Stimulated activated CD4-positive, alpha-beta T cell treated with anti-CD3 and anti-CD28 coated beads, Interleukin-12 subunit alpha, Interleukin-12 subunit beta, amount 100 ng/mL, for 48 hours (primary cell): Measurements from ENCODE around the gene ZNF362.

ENCODE experiments used
- DNase-seq, 3 donors: peaks; one replicate each; pipeline ENCODE4 v3.0.0-alpha.2; 2020; ENCODE audit warnings: low read depth in 2 of 3, low spot score in 1 of 3

Gene ZNF362

DNA sequence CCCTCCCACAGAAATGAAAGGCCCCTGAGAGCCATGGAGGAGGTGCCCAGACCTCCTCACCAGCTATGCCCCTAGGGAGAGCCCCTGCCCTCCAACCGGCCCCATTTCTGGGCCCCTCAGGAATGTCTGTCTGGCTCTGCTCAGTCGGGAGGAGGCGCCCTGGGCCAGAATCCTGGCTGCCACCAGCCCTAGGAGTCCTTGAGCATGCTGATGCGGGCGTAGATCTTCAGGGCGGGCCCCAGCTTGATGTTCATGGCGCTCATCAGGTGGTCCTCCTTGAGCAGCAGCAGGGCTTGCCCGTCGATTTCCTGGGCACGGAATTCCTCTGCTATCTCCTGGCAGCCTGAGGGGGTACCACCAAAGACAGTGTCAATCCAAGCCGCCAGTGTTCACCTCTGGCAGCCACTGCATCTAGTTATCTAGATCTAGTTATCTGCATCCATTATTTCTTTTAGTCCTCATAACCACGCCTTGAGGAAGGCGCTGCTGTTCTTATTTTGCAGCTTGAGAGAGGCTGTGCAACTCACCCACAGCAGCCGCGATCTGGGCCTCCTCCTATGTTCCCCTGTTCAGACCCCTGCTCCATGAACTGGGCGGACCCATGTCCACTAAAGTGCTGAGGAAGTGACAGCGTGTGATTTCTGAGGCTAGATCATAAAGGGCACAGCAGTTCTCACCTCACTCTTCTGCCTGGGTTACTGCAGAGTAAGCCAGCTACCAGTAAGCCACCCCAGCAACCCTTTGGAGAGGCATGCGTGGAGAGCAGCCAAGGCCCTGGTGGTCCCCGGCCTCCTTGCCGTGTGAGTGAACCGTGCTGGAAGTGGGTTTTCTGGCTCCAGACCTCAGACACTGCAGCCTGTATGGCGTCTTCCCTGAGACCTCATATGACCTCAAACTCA is 68.6 kb downstream of the ZNF362 start:
- no peak for DNase-seq

DNA sequence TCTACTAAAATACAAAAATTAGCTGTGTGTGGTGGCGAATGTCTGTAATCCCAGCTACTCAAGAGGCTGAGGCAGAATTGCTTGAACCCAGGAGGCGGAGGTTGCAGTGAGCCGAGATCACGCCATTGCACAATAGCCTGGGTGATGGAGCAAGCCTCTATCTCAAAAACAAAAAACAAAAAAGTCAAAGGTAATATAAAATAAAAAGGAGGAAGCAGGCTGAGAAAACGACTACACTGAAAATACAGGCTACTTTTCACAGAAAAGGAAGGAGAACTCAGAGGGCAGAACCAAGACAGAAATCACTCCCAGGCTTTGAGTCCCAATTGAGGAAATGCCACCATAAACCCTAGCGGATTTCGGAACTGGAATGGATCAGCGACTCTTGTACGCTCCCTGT is 70.5 kb downstream of the ZNF362 start:
- DNase-seq: no peak

DNA sequence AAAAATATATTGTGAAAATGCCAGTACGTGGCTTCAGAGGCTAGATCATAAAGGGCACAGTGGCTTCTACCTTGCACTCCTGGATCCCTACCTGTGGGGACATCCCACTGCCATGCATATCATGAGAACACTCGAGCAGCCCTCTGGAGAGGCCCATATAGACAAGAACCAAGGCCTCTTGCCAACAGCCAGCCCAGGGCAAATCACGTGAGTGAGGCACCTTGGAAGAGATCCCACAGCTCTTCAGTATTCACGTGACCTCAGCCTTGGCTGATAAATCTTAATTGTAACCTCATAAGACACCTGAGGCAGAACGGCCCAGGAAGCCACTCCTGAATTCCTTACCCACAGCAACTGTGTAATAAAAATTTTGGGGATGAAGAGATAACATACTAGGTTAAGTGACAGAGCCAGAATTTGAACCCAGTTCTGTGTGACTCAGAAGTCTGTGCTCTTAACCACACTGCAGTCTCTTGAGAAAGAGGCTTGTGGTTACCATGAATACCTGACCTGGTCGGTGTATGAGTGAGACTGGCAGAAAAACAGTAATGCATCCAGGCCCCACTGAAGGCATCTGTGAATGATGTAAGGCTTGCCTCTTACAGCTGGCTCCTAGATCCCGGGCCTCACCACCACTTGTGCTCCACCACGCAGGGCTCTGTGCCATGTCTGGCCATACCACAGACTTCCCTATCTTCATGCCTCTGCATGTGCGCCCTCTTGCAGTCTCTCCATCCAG is 71.5 kb downstream of the ZNF362 start:
- no peak for DNase-seq

DNA sequence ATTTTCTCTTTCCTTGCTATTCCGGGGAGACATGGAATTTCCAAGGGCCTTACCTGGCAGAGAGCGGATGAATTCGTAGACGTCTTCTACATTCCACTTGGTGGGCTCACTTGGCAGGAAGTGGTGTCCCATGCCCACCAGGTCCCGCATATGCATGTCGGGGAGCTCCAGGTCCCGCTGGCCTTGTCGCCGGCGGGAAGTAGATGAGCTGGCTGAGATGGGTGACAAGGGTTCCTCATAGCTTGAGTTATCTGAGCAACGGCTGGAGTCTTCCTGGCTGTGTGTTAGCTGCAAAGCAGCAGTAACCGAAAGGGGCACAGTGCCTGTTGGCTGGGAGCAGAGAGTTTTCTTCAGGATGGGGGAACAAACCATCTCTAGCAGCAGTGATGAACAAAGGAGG is 72.5 kb downstream of the ZNF362 start:
- DNase-seq: no peak

- no peak for DNase-seq
Observed at GRCh38 chr1:33329600-33330305, 73.5 kb downstream of the ZNF362 start.

DNA sequence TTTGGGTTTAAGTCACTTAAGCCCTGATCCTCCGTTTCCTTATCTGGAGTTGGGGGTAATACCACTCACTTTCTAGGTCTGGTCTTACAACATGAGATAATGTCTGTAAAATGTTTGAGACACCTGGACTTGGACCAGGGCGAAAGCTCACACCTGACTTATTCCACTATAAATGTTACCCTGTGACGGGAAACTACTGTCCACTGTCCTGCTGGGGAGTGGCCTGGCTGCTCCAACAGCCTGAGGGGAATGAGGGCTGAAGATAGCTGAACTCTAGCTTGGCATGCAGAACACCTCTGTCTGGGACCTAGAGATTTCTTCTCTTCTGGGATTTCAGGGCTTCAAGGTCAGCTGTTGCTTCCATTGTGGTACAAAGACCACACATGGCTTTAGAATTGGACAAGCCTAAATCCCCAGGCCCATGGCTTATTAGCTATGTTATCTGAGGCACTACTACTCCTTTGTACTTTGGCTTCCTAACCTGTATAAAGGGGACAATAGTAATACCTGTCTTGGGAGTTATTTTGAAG is 74.1 kb downstream of the ZNF362 start:
- no peak for DNase-seq

DNA sequence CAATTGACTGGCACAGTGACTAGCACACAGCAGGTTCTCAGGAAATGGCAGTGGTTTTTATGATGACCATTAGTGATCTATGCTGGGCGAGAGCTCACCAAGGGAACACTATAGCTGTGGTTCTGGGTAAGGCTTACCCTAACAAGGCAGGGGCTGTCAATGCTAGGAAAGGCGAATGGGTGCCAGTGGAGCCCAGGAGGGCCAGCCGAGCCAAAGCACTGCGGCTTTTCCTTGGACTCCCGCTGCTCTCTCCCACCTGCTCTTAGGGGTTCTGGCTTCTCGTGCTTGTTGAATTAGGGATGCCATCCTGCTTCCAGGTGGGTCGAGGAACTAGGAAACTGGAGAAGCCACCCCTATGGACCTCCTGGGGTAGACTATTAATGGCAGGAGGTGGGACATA is 74.6 kb downstream of the ZNF362 start:
- no peak for DNase-seq

GRCh38 chr1:33331444-33332356 is 75.4 kb downstream of the ZNF362 start:
- no peak for DNase-seq

DNA sequence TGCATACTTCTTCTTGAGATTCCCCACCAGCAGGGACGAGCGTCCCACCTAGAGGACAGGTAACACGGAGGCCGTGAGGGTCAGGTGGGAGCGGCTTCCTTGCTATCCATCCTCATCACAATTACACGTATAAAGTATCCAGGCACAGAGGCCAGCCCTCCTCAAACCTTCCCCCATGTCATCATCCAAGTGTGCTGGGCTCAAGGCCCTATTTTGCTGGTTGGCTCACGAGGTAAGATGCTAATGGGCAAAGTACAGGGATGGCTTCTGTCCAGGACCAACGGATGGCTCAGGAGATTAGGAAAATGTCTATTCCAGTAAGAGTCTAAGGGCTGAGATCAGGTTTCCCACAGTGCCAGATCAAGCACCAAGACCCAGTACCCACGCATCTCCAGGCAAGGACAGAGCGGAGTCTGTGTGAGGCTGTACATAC is 76.1 kb downstream of the ZNF362 start:
- no peak for DNase-seq

- no peak for DNase-seq
Observed at GRCh38 chr1:33332881-33333280, 76.6 kb downstream of the ZNF362 start.

DNA sequence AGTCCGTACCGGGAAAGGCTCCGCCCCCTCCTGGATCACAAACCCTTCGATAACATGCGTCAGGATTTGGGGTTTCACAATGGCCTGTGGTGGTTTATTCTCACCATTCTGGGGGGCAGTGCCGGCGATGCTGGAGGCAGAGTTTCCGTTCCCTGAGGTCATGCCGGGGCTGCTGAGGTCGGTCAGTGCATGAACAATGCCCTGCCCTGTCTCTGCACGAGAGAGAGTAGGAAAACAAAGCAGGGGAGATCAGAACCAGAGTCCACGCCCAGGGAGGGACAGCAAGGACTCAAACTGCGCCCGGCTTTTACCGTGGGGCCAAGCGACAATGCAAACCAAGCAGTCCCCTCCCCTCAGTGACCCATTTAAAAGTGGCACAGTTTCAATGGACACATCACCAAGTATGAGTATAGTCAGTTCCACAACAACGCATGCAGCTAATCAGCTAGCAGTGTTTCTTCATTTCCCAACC is 77.8 kb downstream of the ZNF362 start:
- DNase-seq: no peak

- no peak for DNase-seq
Observed at GRCh38 chr1:33335020-33335419, 78.7 kb downstream of the ZNF362 start.

DNA sequence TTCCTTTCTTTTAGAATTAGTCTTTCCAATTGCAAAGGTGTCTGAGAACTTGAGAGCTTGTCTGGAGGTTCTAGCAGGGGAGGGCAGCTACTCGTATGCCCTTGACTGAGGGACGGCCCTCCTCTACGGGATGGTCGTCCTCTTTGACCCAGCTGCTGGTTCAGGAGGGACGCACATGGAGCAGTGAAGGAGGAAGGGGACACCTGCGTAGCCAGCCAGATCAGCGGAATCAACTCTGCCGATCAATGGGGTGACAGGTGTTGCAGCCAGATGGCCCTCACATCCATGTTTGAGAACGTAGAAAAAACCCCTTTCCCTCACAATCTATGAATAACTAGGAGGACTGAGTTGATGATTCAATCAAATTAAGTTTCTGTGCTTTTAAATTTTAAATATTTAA is 80.3 kb downstream of the ZNF362 start:
- no peak for DNase-seq

GRCh38 chr1:33337441-33337840 is 81.1 kb downstream of the ZNF362 start:
- DNase-seq: no peak

DNA sequence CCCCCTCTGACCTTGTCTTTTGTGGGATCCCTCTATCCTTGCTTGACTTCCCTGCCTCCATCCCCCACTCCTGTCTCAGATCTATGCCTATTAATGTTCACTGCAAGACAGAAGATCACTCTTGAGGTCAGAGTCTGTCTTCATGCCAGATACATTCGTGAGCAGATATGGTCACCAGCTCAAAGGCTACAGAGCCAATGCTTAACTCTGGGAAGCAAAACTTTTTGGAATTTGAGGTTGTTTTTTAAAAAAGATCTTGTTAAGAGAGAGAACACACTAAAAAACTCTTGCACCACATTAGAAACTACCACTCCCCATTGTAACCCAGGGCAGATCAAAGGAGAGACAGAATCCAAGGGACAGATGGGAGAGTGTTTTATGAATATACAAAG is 81.8 kb downstream of the ZNF362 start:
- DNase-seq: no peak

DNA sequence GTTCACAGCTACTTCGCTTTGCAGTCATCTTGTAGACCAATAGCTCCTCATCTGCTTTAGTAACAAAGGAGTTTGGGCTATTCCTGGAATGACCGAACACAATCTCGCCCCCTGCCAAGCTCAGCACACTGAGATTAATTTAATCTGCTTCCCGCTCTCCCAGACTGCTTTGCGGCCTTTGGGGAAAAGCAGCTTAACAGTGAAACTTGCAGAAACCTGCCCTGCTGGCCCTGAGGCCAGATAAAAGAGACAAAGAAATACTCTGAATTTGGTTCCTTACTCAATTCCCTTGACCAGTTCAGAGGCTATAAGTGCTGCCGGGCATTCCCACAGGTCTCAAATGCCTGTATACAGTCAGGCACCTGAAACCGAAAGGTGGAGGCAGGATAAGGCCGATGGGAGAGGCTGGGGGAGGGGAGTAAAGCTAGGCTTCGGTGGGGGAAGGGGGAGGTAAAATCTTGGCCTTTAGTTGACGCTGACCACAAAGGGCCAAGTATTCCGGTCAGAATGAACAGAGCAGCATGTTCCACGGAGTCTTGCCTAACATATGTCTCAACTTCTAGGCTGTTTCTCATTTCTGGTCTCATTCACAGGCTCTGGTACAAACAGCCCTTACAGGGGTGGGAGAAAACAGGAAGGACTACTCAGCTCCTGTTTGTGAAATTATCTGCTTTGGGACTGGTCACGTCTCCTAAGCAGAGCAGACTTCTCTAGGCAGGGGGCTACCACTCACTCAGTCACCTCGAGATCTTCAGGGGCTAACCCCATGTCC is 82.3 kb downstream of the ZNF362 start:
- DNase-seq: no peak

- DNase-seq: no peak
Observed at GRCh38 chr1:33339413-33339812, 83.1 kb downstream of the ZNF362 start.

GRCh38 chr1:33341190-33341589 is 84.9 kb downstream of the ZNF362 start:
- no peak for DNase-seq

- no peak for DNase-seq
Observed at GRCh38 chr1:33342041-33342723, 85.9 kb downstream of the ZNF362 start.
